Sigmoid colon (tissue), 7 donors: Measurements from ENCODE around the gene GRID2. TPM values are rescaled to one million over a fixed set of nuclear protein-coding genes. Genes with fewer than 3 reads are reported as not detected.

Experiments
- DNase-seq: peaks from one replicate; pipeline ENCODE4 v3.0.0-alpha.2; 2019
- H3K27ac ChIP-seq, 4 donors: fragments of 200-600 bp; sonication (generic); one replicate each; pipeline ENCODE4 v1.5.1; 2016 to 2019; ENCODE audit warnings: mild to moderate bottlenecking in 1 of 4
- H3K27me3 ChIP-seq, 3 donors: fragments of 200-600 bp; sonication (generic); one replicate each; pipeline ENCODE4 v1.5.1; 2019; ENCODE audit warnings: mild to moderate bottlenecking in 1 of 3
- H3K36me3 ChIP-seq, 4 donors: fragments of 200-600 bp; sonication (generic); one replicate each; pipeline ENCODE4 v1.5.1; 2016 to 2019
- H3K4me1 ChIP-seq, 4 donors: fragments of 200-600 bp; sonication (generic); one replicate each; pipeline ENCODE4 v1.5.1; 2017 to 2019
- H3K4me3 ChIP-seq, 4 donors: fragments of 200-600 bp; sonication (generic); one replicate each; pipeline ENCODE4 v1.5.1; 2017 to 2019; ENCODE audit warnings: mild to moderate bottlenecking in 2 of 4, moderate library complexity in 1 of 4
- H3K9me3 ChIP-seq, 4 donors: fragments of 200-600 bp in 3 of 4; sonication (generic) in 3 of 4; one replicate each; pipeline versions ENCODE4 v1.5.1 to v1.6.1; 2013 to 2019
- EP300 ChIP-seq, 4 donors: sonication (generic); formaldehyde crosslinking; IDR thresholded peaks; one replicate each; pipeline ENCODE4 v1.6.1; 2017; ENCODE audit warnings: antibody characterized with exemption in 4 of 4
- POLR2A ChIP-seq, 2 donors: fragments of 450-650 bp; IDR thresholded peaks; one replicate each; pipeline ENCODE4 v1.6.1; 2016; ENCODE audit warnings: antibody characterized with exemption in 2 of 2, mild to moderate bottlenecking in 2 of 2, moderate library complexity in 2 of 2
- POLR2AphosphoS5 ChIP-seq, 4 donors: sonication (generic); formaldehyde crosslinking; IDR thresholded peaks; one replicate each; pipeline ENCODE4 v1.6.1; 2017; ENCODE audit warnings: antibody characterized with exemption in 4 of 4
- WGBS, 2 donors: extraction: QIAGEN DNeasy Blood & Tissue Kit; methylation state at CpG; one replicate each; pipeline ENCODE4 v1.1.7; 2013; 5-methylcytosine and 5-hydroxymethylcytosine counted together
- intact Hi-C: fragments of 100-400 bp; cut with DNase I; formaldehyde crosslinking; loops from one replicate; pipeline ENCODE4 v1.15.1; 2023
- polyA plus RNA-seq, 3 donors: library from polyadenylated mRNA; stranded (reverse); fragments of 200-250 nt; gene quantifications; one replicate each; pipeline ENCODE4 v1.2.3, GENCODE V29; 2013
- total RNA-seq, 4 donors: library from RNA; depleted of rRNA; stranded (reverse); fragments of >200 nt; gene quantifications; one replicate each; pipeline ENCODE4 v1.1.0, GENCODE V29; 2016
- TF ChIP-seq, protein P1 (sequence below), 4 experiments: fragments of 450-650 bp in 3 of 4; fragments of 200-600 bp in 1 of 4; IDR thresholded peaks; one replicate each; pipeline ENCODE4 v1.5.1; 2016 to 2019; ENCODE audit warnings: antibody characterized with exemption in 4 of 4, mild to moderate bottlenecking in 3 of 4, moderate library complexity in 2 of 4
- donor health status: healthy with polysubstance abuse.
- donor health status: Bipolar disorder and iron deficiency.
- donor health status: healthy.

Gene GRID2
- total and polyA plus RNA-seq, 7 donors = 0.04 to 1.9 (median 0.28) TPM; not detected in 2

DNA sequence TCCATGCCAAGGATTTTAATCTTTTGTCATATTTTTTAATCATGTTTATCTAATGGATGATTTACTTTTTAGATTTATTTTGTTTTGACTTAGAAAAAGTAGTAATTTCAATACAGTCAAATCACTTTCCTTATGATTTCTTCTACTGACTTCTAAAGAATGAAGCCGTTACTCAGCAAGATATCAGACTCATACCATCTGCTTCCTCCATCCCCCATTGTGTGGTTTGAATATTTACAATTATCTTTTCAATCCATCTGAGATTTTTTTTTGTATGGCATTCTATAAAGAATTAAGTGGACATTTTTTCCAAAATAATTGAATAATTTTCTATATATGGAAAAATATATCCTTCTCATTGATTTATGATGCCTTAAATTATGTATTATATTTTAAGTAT, 959.4 kb downstream of the GRID2 start:
- H3K4me1 ChIP-seq = no peaks in the 10 kb centered on the region
- WGBS, 2 donors = 43 to 88% methylated on average over 1 of the region's 1 CpG
- TF ChIP-seq, protein P1, sequence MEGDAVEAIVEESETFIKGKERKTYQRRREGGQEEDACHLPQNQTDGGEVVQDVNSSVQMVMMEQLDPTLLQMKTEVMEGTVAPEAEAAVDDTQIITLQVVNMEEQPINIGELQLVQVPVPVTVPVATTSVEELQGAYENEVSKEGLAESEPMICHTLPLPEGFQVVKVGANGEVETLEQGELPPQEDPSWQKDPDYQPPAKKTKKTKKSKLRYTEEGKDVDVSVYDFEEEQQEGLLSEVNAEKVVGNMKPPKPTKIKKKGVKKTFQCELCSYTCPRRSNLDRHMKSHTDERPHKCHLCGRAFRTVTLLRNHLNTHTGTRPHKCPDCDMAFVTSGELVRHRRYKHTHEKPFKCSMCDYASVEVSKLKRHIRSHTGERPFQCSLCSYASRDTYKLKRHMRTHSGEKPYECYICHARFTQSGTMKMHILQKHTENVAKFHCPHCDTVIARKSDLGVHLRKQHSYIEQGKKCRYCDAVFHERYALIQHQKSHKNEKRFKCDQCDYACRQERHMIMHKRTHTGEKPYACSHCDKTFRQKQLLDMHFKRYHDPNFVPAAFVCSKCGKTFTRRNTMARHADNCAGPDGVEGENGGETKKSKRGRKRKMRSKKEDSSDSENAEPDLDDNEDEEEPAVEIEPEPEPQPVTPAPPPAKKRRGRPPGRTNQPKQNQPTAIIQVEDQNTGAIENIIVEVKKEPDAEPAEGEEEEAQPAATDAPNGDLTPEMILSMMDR (IDR thresholded peaks at IDR 0.05) = no peak
- TF ChIP-seq POLR2AphosphoS5 (IDR thresholded peaks at IDR 0.05) = no peak
- TF ChIP-seq EP300 (IDR thresholded peaks at IDR 0.05) = no peak
- TF ChIP-seq POLR2A (IDR thresholded peaks at IDR 0.05) = no peak
- H3K4me3 ChIP-seq = no peak overlapping the region
- H3K27me3 ChIP-seq = no peaks in the 10 kb centered on the region
- no peak overlapping the region for H3K27ac ChIP-seq
- intact Hi-C loops = no loop called here
- DNase-seq = no peak
- H3K9me3 ChIP-seq = no peaks in the 10 kb centered on the region
- no peaks in the 10 kb centered on the region for H3K36me3 ChIP-seq

- Histone ChIP-seq H3K36me3 (no peaks in the 10 kb centered on the region), H3K27ac (no peak overlapping the region), H3K4me3 (no peak overlapping the region), H3K9me3 (no peaks in the 10 kb centered on the region), H3K27me3 (no peaks in the 10 kb centered on the region), H3K4me1 (no peaks in the 10 kb centered on the region)
- WGBS, 2 donors = 82 to 89% methylated on average over 3 of the region's 3 CpGs
- TF ChIP-seq EP300 (IDR thresholded peaks at IDR 0.05) (no peak), POLR2AphosphoS5 (IDR thresholded peaks at IDR 0.05) (no peak), POLR2A (IDR thresholded peaks at IDR 0.05) (no peak)
- TF ChIP-seq, protein P1 (IDR thresholded peaks at IDR 0.05) = no peak
- intact Hi-C loops = no loop called here
- no peak for DNase-seq
Observed at GRCh38 chr4:93267747-93268146, 964.0 kb downstream of the GRID2 start.

GRCh38 chr4:93285346-93285745, 981.6 kb downstream of the GRID2 start:
- Histone ChIP-seq H3K4me1 (no peaks in the 10 kb centered on the region), H3K27me3 (no peaks in the 10 kb centered on the region), H3K27ac (no peak overlapping the region), H3K9me3 (no peaks in the 10 kb centered on the region), H3K36me3 (no peaks in the 10 kb centered on the region), H3K4me3 (no peak overlapping the region)
- TF ChIP-seq, protein P1 (IDR thresholded peaks at IDR 0.05) = no peak
- TF ChIP-seq POLR2A (IDR thresholded peaks at IDR 0.05) (no peak), POLR2AphosphoS5 (IDR thresholded peaks at IDR 0.05) (no peak), EP300 (IDR thresholded peaks at IDR 0.05) (no peak)
- intact Hi-C loops = no loop called here
- no peak for DNase-seq

- Histone ChIP-seq H3K27ac (no peak overlapping the region), H3K9me3 (no peaks in the 10 kb centered on the region), H3K4me1 (no peaks in the 10 kb centered on the region), H3K27me3 (no peaks in the 10 kb centered on the region), H3K36me3 (no peaks in the 10 kb centered on the region), H3K4me3 (no peak overlapping the region)
- intact Hi-C loops = no loop called here
- no peak for TF ChIP-seq EP300 (IDR thresholded peaks at IDR 0.05)
- no peak for TF ChIP-seq POLR2AphosphoS5 (IDR thresholded peaks at IDR 0.05)
- TF ChIP-seq, protein P1 (IDR thresholded peaks at IDR 0.05) = no peak
- TF ChIP-seq POLR2A (IDR thresholded peaks at IDR 0.05) = no peak
- 84 to 89% methylated on average over 2 of the region's 2 CpGs for WGBS, 2 donors
- no peak for DNase-seq
Observed at GRCh38 chr4:93289241-93289640, 985.5 kb downstream of the GRID2 start.

- intact Hi-C loops = no loop called here
Observed at GRCh38 chr4:93289831-93290230, 986.1 kb downstream of the GRID2 start.

More at GRCh38 chr4:93289831-93290230, 986.1 kb downstream of the GRID2 start:
- no peak overlapping the region for H3K4me3 ChIP-seq
- no peaks in the 10 kb centered on the region for H3K36me3 ChIP-seq
- WGBS, 2 donors = 51 to 76% methylated on average over 2 of the region's 2 CpGs
- TF ChIP-seq EP300 (IDR thresholded peaks at IDR 0.05) (no peak), POLR2A (IDR thresholded peaks at IDR 0.05) (no peak)
- H3K4me1 ChIP-seq = no peaks in the 10 kb centered on the region
- DNase-seq = no peak
- H3K9me3 ChIP-seq = no peaks in the 10 kb centered on the region
- H3K27ac ChIP-seq = no peak overlapping the region
- H3K27me3 ChIP-seq = no peaks in the 10 kb centered on the region
